HCT116 (cell line): ENCODE results near the gene FAM135A. TPM values are rescaled to one million over a fixed set of nuclear protein-coding genes. Genes with fewer than 3 reads are reported as not detected.
"Not testable (repeated sequence)": the region's sequence is repeated elsewhere in the genome, so short reads cannot be mapped to it uniquely, and the experiment has no call there.

Source experiments
- ATAC-seq: fragments of 200-7000 bp; cut with Tn5 transposase; 2 replicates; pipeline ENCODE4 v1.9.1; 2020; ENCODE audit warnings: mild to moderate bottlenecking, moderate library complexity
- BruUV-seq: library from RNA; stranded (reverse); fragments of 400-500 nt; replicated peaks from 2 replicates; lab custom pipeline; 2021; lab: Mats Ljungman, UMichigan
- CTCF ChIA-PET: fragments of 300-600 bp; sonication (Branson Sonifier 250); formaldehyde crosslinking; loops from one replicate; lab custom pipeline; 2021; ENCODE audit warnings: antibody characterized with exemption; lab: Charles Lee
- POLR2A ChIA-PET: fragments of 300-600, 350-600 bp; sonication (Branson Sonifier 250); formaldehyde crosslinking; loops from one replicate; lab custom pipeline; 2021; ENCODE audit warnings: antibody characterized with exemption; lab: Charles Lee
- RAD21 ChIA-PET, 2 experiments: fragments of 300-600 bp; sonication (Branson Sonifier 250); formaldehyde crosslinking; loops; one replicate each; lab custom pipeline; 2023; ENCODE audit warnings: low total read pairs in 2 of 2; ENCODE audit not compliant: uncharacterized antibody in 2 of 2, unreplicated experiment in 2 of 2, low non-redundant PET in 1 of 2; lab: Charles Lee
- DNase-seq: peaks from one replicate; pipeline ENCODE4 v3.0.0-alpha.2; 2010; ENCODE audit warnings: low read depth, low spot score
- H2AFZ ChIP-seq: fragments of 200-600 bp; shearing (Covaris generic), sonication (generic); 2 replicates; pipeline ENCODE4 v1.6.1; 2017; ENCODE audit warnings: low read depth, mixed run types, mixed read lengths, antibody characterized with exemption, low read length; ENCODE audit not compliant: poor library complexity, severe bottlenecking
- H3K27ac ChIP-seq: 2 replicates; pipeline ENCODE4 v1.5.1; 2012; ENCODE audit warnings: low read depth, low read length
- H3K27me3 ChIP-seq: fragments of 200-600 bp; sonication (generic); 2 replicates; pipeline ENCODE4 v1.6.1; 2016; ENCODE audit warnings: mixed run types, low read length, mixed read lengths; ENCODE audit not compliant: insufficient read depth
- H3K36me3 ChIP-seq, 2 experiments: fragments of 200-500 bp in 1 of 2; fragments of 200-600 bp in 1 of 2; sonication (Bioruptor generic) in 1 of 2; sonication (generic) in 1 of 2; 2 replicates each; pipeline versions ENCODE4 v1.5.1 to v1.6.1; 2014 to 2016; ENCODE audit warnings: low read length in 2 of 2, inconsistent platforms in 1 of 2, mixed read lengths in 1 of 2, mixed run types in 1 of 2; ENCODE audit not compliant: insufficient read depth in 2 of 2, control insufficient read depth in 1 of 2
- H3K4me1 ChIP-seq, 2 experiments: fragments of 200-600 bp in 1 of 2; sonication (generic) in 1 of 2; 2 replicates each; pipeline versions ENCODE4 v1.5.1 to v1.6.1; 2012 to 2017; ENCODE audit warnings: low read length in 2 of 2, inconsistent platforms in 1 of 2, mild to moderate bottlenecking in 1 of 2, mixed read lengths in 1 of 2, mixed run types in 1 of 2, moderate library complexity in 1 of 2; ENCODE audit not compliant: insufficient read depth in 2 of 2, control insufficient read depth in 1 of 2
- H3K4me2 ChIP-seq: fragments of 200-600 bp; sonication (generic); 2 replicates; pipeline ENCODE4 v1.6.1; 2017; ENCODE audit warnings: mixed run types, low read length, mixed read lengths
- H3K4me3 ChIP-seq, 2 experiments: fragments of 200-600 bp in 1 of 2; sonication (generic) in 1 of 2; replicated peaks in 1 of 2; 2 replicates each; pipeline ENCODE4 v1.5.1; 2011 to 2016; ENCODE audit warnings: low read length in 2 of 2, control low read depth in 1 of 2, low read depth in 1 of 2, mild to moderate bottlenecking in 1 of 2, mixed read lengths in 1 of 2, mixed run types in 1 of 2
- H3K79me2 ChIP-seq: fragments of 200-600 bp; sonication (generic); 2 replicates; pipeline ENCODE4 v1.6.1; 2017; ENCODE audit warnings: mild to moderate bottlenecking, mixed run types, low read length, moderate library complexity, mixed read lengths; ENCODE audit not compliant: insufficient read depth
- H3K9ac ChIP-seq: fragments of 200-600 bp; sonication (generic); 2 replicates; pipeline ENCODE4 v1.6.1; 2016; ENCODE audit warnings: low read length, mixed read lengths
- H3K9me2 ChIP-seq: fragments of 200-600 bp; sonication (generic), shearing (Covaris generic); 2 replicates; pipeline ENCODE4 v1.6.1; 2017; ENCODE audit warnings: mixed run types, mild to moderate bottlenecking, moderate library complexity; ENCODE audit not compliant: insufficient read depth
- H3K9me3 ChIP-seq, 2 experiments: fragments of 200-500 bp in 1 of 2; fragments of 200-600 bp in 1 of 2; sonication (Bioruptor generic) in 1 of 2; sonication (generic) in 1 of 2; 2 replicates each; pipeline ENCODE4 v1.6.1; 2014 to 2017; ENCODE audit warnings: low read length in 2 of 2, mixed read lengths in 2 of 2, inconsistent platforms in 1 of 2, low read depth in 1 of 2, mild to moderate bottlenecking in 1 of 2, mixed run types in 1 of 2, moderate library complexity in 1 of 2; ENCODE audit not compliant: control insufficient read depth in 1 of 2, insufficient read depth in 1 of 2
- H4K20me1 ChIP-seq: fragments of 200-600 bp; sonication (generic), shearing (Covaris generic); 2 replicates; pipeline ENCODE4 v1.6.1; 2017; ENCODE audit warnings: mixed run types, mild to moderate bottlenecking, moderate library complexity; ENCODE audit not compliant: insufficient read depth
- CBX3 ChIP-seq: IDR thresholded peaks from 2 replicates; pipeline ENCODE4 v1.6.1; 2012; ENCODE audit warnings: low read depth
- EZH2phosphoT487 ChIP-seq: fragments of 200-600 bp; IDR thresholded peaks from 2 replicates; pipeline ENCODE4 v1.6.1; 2018; ENCODE audit warnings: antibody characterized with exemption, borderline replicate concordance
- JUND ChIP-seq: IDR thresholded peaks from 2 replicates; pipeline ENCODE4 v1.6.1; 2012
- RAD21 ChIP-seq: IDR thresholded peaks from 2 replicates; pipeline ENCODE4 v1.6.1; 2012; ENCODE audit warnings: low read depth, mild to moderate bottlenecking
- SIN3A ChIP-seq: IDR thresholded peaks from 2 replicates; pipeline ENCODE4 v1.6.1; 2012; ENCODE audit warnings: low read depth
- SRF ChIP-seq: IDR thresholded peaks from 2 replicates; pipeline ENCODE4 v1.6.1; 2012; ENCODE audit warnings: low read depth
- TCF7L2 ChIP-seq: IDR thresholded peaks from 2 replicates; pipeline ENCODE4 v1.7.0; 2011; ENCODE audit warnings: borderline replicate concordance, inconsistent platforms; ENCODE audit not compliant: insufficient read depth, insufficient read length; ENCODE audit errors: extremely low read depth
- intact Hi-C: fragments of 100-400 bp; cut with micrococcal nuclease; formaldehyde crosslinking; loops from 2 replicates; pipeline ENCODE4 v1.10.0; 2022
- total RNA-seq: library from RNA; stranded (reverse); gene quantifications from one replicate; pipeline ENCODE4 v1.2.1, GENCODE V29; 2021; ENCODE audit not compliant: unreplicated experiment
- TF ChIP-seq, protein P1 (sequence below): IDR thresholded peaks from 2 replicates; pipeline ENCODE4 v1.6.1; 2012; ENCODE audit warnings: low read depth

Gene FAM135A
- total RNA-seq, 1 experiment from 2014 or later, result 20.8 TPM

GRCh38 chr6:70552974-70553373, 139.7 kb downstream of the FAM135A start:
- H3K4me2 ChIP-seq, result no peak overlapping the region
- POLR2A ChIA-PET, result no interaction called here
- H3K4me1 ChIP-seq, result no peaks in the 10 kb centered on the region
- H4K20me1 ChIP-seq, result no peaks in the 10 kb centered on the region
- no peak overlapping the region for H3K27ac ChIP-seq
- CTCF ChIA-PET, result no interaction called here
- no peak overlapping the region for H2AFZ ChIP-seq
- no peaks in the 10 kb centered on the region for H3K9me3 ChIP-seq
- H3K9me2 ChIP-seq, result no peaks in the 10 kb centered on the region
- no peak for DNase-seq
- no peak overlapping the region for H3K4me3 ChIP-seq
- RAD21 ChIA-PET, result no interaction called here
- no peak for TF ChIP-seq JUND
- TF ChIP-seq, all 23 proteins: peak for 0
- intact Hi-C loops, result no loop called here
- Histone ChIP-seq H3K9ac (no peak overlapping the region), H3K27me3 (no peaks in the 10 kb centered on the region), H3K36me3 (no peaks in the 10 kb centered on the region), H3K79me2 (no peaks in the 10 kb centered on the region)
- no peak for ATAC-seq
- BruUV-seq, result no TSS peak

- 0 out of 4 replicates have a peak, but pooled peaks cover 0 to 2% of the 10 kb centered on the region in 2 experiments for H3K36me3 ChIP-seq
- RAD21 ChIA-PET, result no interaction called here
- no peak overlapping the region for H3K4me3 ChIP-seq
- ATAC-seq (no peak), DNase-seq (no peak)
- TF ChIP-seq TCF7L2 (no peak), SRF (no peak), EZH2phosphoT487 (no peak), SIN3A (no peak), CBX3 (no peak), RAD21 (no peak)
- TF ChIP-seq, protein P1, sequence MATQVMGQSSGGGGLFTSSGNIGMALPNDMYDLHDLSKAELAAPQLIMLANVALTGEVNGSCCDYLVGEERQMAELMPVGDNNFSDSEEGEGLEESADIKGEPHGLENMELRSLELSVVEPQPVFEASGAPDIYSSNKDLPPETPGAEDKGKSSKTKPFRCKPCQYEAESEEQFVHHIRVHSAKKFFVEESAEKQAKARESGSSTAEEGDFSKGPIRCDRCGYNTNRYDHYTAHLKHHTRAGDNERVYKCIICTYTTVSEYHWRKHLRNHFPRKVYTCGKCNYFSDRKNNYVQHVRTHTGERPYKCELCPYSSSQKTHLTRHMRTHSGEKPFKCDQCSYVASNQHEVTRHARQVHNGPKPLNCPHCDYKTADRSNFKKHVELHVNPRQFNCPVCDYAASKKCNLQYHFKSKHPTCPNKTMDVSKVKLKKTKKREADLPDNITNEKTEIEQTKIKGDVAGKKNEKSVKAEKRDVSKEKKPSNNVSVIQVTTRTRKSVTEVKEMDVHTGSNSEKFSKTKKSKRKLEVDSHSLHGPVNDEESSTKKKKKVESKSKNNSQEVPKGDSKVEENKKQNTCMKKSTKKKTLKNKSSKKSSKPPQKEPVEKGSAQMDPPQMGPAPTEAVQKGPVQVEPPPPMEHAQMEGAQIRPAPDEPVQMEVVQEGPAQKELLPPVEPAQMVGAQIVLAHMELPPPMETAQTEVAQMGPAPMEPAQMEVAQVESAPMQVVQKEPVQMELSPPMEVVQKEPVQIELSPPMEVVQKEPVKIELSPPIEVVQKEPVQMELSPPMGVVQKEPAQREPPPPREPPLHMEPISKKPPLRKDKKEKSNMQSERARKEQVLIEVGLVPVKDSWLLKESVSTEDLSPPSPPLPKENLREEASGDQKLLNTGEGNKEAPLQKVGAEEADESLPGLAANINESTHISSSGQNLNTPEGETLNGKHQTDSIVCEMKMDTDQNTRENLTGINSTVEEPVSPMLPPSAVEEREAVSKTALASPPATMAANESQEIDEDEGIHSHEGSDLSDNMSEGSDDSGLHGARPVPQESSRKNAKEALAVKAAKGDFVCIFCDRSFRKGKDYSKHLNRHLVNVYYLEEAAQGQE, result no peak
- H3K27me3 ChIP-seq, result no peaks in the 10 kb centered on the region
- no peaks in the 10 kb centered on the region for H4K20me1 ChIP-seq
- no peak overlapping the region for H3K4me2 ChIP-seq
- no peaks in the 10 kb centered on the region for H3K9me3 ChIP-seq
- no peaks in the 10 kb centered on the region for H3K4me1 ChIP-seq
- CTCF ChIA-PET, result no interaction called here
- no peak overlapping the region for H2AFZ ChIP-seq
- H3K9ac ChIP-seq, result no peak overlapping the region
- POLR2A ChIA-PET, result interaction anchor here (1.3 kb wide), 1 partner anchor 145 kb away, joined by 4 read pairs; the partner anchor contains the start of gene FAM135A
- H3K9me2 ChIP-seq, result no peaks in the 10 kb centered on the region
- no peaks in the 10 kb centered on the region for H3K79me2 ChIP-seq
- no peak overlapping the region for H3K27ac ChIP-seq
- no TSS peak for BruUV-seq
- intact Hi-C loops, result no loop called here
Measured at GRCh38 chr6:70557998-70558397, 144.7 kb downstream of the FAM135A start.

DNA sequence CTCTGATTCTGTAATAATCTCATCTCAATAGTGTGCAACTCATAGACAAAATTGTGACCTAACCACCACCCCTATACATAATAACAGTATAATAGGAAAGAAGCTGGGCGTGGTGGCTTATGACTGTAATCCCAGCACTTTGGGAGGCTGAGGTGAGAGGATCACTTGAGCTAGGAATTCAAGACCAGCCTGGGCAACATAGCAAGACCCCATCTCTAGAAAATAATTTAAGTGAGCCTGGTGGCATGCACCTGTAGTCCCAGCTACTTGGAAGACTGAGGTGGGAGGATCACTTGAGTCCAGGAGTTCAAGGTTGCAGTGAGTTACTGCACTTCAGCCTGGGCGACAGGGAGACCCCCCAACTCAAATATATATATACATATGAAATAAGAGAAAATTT, 149.1 kb downstream of the FAM135A start:
- H3K36me3 ChIP-seq, H3K27me3 ChIP-seq, H2AFZ ChIP-seq, H3K9ac ChIP-seq, H3K79me2 ChIP-seq, DNase-seq, ATAC-seq, H3K9me3 ChIP-seq, POLR2A ChIA-PET, CTCF ChIA-PET, H4K20me1 ChIP-seq, H3K27ac ChIP-seq, RAD21 ChIA-PET, H3K4me3 ChIP-seq, H3K4me2 ChIP-seq, BruUV-seq, intact Hi-C loops, H3K9me2 ChIP-seq: not testable (repeated sequence)
- H3K4me1 ChIP-seq, result peaks cover 0 to 13% of the 10 kb centered on the region in 2 experiments; a peak in 2 of 4 replicates
